Erythroblast (primary cell): ENCODE results near the gene SLF2.

Source experiments
- GATA1 ChIP-seq: IDR thresholded peaks from 2 replicates; pipeline ENCODE4 v1.6.1; 2011; ENCODE audit warnings: low read depth, mild to moderate bottlenecking, control low read depth, low read length, moderate library complexity
- POLR2A ChIP-seq: IDR thresholded peaks from 2 replicates; pipeline ENCODE4 v1.6.1; 2011; ENCODE audit warnings: mild to moderate bottlenecking, low read length

GRCh38 chr10:100928039-100928438 is 15.3 kb downstream of the SLF2 start:
- TF ChIP-seq POLR2A, result no peak
- TF ChIP-seq GATA1, result no peak
